ACHN (cell line): ENCODE data around the gene CDCA5.

Experiments used
- DNase-seq: peaks from one replicate; pipeline ENCODE4 v3.0.0-alpha.2; 2015
- in situ Hi-C: cut with HindIII; loops from 2 replicates; pipeline ENCODE4 v1.10.0; 2017; ENCODE audit warnings: low sequenced_read_pairs, low pct_ligation_motif_present, low pct_unique_long_range_greater_than_20kb

The CDCA5 gene

DNA sequence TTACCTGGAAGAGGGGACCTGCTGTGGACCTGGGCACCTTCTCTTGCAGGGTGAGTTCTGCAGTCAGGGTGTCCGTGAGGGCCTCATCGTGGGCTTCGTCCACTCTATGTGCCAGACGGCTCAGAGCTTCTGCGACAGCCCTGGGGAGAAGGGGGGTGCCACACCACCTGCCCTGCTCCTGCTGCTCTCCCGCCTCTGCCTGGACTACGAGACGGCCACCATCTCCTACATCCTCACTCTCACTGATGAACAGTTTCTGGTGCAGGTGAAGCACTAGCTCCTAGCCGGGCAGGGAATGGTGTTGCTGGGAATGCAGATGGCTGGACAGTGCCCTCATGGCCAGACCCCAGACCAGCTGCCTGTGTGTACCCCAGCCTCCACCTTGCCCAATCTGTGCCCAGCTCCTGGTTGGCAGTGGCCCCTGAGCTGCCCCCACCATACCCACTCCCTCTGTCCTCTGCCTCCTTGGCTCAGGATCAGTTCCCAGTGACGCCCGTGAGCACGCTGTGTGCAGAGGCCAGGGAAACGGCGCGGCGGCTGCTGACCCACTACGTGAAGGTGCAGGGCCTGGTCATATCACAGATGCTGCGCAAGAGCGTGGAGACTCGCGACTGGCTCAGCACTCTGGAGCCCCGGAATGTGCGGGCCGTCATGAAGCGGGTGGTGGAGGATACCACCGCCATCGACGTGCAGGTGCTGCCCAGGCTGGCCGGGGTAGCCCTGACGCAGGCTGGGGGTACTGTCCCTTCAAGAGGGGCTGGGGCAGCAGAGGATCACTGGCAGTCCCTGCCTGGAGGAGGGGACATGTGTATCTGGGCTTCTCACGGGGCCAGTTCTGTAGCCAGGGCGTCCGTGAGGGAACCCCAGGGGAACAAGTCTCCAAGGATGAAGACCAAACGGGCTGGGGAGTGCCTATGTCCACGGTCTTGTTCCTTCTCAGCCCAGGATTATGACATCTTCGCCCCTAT, 25.7 kb upstream of the CDCA5 start:
- in situ Hi-C loops: no loop called here

DNA sequence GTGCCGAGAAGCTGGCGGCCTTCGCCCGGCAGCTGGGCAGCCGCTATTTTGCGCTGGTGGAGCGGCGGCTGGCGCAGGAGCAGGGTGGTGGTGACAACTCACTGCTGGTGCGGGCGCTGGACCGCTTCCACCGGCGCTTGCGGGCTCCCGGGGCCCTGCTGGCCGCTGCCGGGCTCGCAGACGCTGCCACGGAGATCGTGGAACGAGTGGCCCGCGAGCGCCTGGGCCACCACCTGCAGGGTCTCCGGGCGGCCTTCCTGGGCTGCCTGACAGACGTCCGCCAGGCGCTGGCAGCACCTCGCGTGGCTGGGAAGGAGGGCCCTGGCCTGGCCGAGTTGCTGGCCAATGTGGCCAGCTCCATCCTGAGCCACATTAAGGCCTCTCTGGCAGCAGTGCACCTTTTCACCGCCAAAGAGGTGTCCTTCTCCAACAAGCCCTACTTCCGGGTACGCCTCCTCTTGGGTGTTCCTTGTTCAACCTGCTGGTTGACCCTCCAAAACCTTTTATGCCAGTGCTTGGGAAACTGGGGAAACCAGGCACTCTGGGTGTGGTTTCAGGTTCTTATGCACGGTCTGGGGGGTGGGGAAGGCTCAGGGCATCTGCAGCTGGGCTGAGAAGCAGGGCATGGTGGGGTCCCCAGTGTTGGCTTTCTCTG, 24.8 kb upstream of the CDCA5 start:
- in situ Hi-C loops: no loop called here

More for the DNA sequence above, 25.7 kb upstream of the CDCA5 start:
- DNase-seq: no peak

DNA sequence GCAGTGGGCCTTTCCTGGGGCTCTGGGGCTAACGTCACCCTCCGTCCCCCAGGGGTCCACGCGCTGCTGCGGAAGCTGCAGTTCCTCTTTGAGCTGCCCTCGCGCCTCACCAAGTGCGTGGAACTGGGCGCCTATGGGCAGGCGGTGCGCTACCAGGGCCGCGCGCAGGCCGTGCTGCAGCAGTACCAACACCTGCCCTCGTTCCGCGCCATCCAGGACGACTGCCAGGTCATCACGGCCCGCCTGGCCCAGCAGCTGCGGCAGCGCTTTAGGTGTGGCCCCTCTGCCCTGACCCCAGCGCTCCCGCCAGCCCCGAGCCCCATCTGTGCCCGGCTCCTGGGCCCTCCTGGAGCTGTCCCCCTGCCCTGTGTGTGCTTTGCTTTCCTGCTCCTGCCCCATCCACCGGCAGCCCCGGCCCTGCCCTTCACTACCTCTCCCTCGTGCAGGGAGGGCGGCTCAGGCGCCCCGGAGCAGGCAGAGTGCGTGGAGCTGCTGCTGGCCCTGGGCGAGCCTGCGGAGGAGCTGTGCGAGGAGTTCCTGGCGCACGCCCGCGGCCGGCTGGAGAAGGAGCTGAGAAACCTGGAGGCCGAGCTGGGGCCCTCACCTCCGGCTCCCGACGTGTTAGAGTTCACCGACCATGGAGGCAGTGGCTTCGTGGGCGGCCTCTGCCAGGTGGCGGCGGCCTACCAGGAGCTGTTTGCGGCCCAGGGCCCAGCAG, 24.1 kb upstream of the CDCA5 start:
- in situ Hi-C loops: no loop called here
- DNase-seq: no peak

More for the DNA sequence above, 24.8 kb upstream of the CDCA5 start:
- no peak for DNase-seq

DNA sequence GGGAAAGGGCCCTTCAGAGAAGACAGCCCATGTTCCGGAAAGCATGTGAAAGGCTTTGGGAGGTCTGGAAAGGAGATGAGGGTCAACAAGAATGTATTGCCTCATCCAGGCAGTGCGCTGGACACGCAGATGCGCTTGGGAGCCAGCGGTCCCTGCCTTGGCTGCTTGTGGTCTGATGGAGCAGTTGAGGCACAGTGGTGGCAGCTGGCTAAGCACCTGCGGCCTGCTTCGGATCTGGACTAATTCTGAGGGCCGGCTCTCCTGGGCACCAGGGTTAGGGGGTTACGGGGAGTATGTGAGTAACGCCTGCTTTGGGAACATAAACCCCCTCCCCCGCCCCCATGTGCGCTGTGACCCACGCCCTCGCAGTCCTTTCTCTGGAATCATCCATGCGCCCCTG, 23.2 kb upstream of the CDCA5 start:
- no peak for DNase-seq
- in situ Hi-C loops: no loop called here

DNA sequence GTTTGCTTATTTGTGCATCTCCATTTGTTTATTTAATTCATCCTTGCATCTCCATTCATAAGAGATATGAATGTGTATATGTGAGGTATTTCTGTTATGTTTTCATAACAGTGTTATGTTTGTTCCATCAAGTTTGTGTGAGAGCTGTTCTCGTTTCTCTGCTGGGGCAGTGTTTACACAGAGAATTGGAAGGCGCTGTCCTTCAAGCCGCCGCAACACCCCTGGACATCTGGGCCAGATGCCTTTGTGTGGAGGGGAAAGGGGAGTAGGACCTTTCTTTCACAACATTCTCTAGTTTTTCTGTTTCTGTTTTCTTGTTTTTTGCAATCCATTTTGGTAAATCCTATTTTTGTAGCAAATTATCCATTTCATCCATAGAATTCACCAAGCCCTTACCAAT, 20.8 kb upstream of the CDCA5 start:
- no peak for DNase-seq
- in situ Hi-C loops: no loop called here

DNA sequence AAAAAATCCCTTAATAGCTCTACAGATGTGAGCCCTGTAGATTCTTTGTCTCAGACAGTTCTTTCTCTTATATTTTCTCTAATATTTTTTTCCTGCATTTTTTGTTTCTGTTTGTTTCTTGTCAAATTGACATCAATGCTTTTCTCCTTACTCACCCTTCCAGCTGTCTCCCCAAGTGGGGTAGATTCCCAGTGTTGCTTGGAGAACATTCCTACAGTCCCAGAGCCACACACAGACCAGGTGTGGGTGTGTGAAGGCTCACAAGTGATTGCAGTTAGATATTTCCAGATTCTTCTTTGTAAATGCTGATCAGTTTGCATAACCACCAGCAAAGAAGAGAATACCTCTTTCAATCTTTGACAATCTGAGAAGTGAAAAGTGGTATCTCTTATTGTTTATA, 19.6 kb upstream of the CDCA5 start:
- in situ Hi-C loops: no loop called here
- DNase-seq: no peak

DNA sequence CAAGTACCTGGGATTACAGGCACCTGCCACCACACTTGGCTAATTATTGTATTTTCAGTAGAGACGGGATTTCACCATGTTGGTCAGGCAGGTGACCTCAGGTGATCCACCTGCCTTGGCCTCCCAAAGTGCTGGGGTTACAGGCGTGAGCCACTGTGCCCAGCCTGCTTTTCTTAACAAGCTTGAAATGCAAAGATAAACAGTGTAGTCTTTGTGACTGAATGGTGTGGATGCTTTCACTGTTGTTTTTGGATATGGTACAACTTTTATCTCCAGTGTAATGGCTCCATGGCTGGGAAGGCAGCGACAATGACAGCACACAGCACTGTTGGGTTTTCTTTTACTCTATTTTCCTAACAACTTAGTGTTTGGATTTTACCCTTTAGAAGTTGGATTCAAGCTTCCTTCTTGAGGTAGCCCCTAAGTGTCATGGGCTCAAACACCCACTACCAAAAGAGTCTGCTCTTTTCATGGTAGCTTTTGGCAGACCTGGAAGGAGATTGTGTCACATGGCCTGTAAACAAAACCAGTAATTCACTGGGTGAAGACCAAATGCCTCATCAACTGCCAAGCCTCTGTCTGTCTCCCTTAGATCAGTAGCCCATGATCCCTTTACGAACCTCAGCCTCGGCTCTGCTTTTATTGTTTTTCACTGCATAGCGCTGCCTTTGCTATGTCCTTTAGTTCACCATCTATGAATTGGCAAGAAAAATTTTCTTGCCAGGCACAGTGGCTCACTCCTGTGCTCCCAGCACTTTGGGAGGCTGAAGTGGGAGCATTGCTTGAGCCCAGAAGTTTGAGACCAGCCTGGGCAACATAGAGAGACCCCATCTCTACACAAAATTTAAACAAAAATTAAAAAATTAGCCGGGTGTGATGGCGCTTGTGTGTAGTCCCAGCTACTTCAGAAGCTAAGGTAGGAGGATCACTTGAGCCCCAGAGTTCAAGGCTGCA, 18.6 kb upstream of the CDCA5 start:
- in situ Hi-C loops: no loop called here
- no peak for DNase-seq

DNA sequence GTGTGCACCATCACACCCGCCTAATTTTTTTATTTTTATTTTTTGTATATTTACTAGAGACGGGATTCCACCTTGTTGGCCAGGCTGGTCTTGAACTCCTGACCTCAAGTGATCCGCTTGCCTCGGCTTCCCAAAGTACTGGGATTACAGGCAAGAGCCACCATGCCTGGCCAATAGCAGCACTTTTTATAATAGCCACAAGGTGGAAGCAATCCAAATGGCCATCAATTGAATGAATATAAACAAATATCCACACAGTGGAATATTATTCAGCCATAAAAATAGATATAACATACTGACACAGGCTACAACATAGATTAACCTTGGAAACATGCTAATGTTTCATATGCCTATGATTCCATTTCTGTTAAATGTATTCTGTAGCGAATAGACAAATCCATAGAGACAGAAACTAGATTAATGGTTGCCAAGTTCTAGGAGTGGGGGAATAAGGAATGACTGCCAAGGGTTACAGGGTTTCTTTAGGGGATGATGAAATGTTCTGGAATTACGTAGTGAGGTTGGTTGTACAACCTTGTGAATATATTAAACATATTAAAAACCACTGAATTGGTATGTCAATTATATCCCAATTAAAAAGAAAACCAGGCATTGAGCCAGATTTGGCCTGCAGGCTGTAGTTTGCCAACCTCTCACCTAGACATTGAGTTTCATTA, 17.0 kb upstream of the CDCA5 start:
- no peak for DNase-seq
- in situ Hi-C loops: no loop called here

DNA sequence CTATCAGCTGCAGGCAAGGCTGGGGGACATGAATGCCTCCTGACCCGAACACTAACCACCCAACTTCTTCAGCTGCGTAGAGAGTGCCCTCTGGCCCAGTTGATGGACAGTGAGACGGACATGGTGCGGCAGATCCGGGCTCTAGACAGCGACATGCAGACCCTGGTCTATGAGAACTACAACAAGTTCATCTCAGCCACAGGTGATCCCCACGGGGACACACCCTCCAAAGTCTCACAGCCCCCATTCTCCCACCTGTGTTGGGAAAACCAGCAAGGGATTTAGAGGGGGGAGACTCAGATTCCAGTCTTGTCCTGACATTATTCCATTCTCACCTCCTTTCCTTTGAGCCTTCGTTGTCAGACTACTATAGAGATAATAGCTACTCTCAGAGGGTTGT, 13.1 kb upstream of the CDCA5 start:
- in situ Hi-C loops: no loop called here
- no peak for DNase-seq

DNA sequence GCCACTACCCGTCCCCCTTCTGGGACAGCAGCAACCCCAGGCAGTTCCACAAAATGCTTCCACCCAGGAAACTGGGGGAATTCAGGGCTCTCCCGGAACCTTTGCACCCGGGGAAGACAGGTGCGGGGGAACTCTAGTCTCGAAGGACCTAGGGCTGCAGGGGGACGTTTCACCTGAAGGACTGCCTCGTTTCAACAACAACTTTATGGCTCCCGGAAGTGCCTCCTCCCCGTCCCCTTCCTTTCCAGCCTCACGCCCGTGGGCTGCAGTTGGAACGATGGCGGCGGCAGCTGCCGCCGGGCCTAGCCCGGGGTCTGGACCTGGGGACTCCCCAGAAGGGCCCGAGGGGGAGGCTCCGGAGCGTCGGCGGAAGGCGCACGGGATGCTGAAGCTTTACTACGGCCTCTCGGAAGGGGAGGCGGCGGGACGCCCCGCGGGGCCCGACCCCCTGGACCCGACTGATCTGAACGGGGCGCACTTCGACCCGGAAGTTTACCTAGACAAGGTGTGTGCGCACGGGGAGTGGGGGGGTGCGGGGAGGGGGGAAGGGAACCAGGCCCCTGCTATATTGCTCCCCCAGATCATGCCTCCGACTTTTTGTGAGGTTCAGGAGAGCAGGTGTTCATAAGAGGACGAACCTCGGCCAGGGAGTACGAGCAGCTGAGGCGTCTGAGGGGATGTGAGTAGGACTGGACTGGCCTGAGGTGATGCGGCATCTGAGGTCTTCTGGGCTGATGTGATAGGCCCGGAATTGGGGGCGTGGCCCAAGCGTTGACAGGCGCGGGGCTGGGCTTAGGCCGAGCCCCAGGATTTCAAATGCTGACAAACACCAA, 12.3 kb upstream of the CDCA5 start, which contains the start of gene VPS51:
Gene VPS51, plus strand, starts transcription at position 241 of the 833 bp plus-strand sequence. Its CDS starts 37 bp downstream, at position 278.
- in situ Hi-C loops: no loop called here
- DNase-seq: peak; percentile 81

DNA sequence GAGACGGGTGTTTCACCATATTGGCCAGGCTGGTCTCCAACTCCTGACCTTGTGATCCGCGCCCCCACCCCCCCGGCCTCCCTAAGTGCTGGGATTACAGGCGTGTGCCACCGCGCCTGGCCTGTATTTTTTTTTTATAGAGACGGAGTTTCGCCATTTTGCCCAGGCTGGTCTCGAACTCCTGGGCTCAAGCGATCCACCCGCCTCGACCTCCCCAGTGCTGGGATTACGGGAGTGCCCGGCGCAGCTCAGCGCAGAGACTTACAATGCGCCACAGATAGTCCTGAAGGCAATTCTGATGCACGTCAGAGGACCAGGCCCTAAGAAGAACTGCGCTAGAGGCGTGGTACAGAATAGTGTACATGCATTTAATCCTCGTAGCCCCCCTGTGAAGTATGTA, 11.6 kb upstream of the CDCA5 start:
- no peak for DNase-seq
- in situ Hi-C loops: no loop called here

DNA sequence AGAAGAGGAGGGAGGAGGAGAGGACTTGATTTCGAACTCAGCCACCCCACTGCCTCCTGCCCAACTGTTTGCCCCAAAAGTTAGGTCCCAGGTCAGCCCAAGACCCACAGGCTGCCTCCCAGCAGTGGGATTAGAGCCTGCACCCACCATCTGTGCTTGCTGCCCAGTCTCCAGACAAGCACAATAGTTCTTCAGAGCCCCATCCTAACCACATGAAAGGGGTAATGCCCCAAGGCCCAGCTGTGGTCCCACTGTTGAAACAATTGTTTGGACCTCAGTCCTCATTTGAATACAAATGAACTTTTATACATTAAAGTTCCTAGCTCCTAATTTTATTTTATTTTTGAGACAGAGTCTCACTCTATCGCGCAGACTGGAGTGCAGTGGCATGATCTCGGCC, 6.8 kb upstream of the CDCA5 start:
- DNase-seq: no peak
- in situ Hi-C loops: no loop called here

DNA sequence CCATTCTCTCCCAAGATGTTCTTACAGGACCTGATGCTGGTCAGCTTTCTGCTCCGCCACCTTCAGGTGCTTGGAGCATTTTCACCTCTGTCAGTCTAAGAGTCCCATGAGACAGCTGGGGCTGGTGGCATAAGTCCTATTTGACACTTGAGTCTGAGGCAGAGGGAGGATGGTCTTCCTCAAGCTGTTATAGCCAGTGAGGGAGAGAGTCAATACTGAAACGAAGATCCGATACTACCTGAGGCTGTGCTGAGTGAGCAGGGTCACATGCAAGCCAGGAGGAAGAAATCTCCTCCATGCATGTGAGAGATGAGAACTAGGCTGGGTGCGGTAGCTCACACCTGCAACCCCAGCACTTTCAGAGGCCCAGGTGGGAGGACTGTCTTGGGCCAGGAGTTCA, 5.8 kb upstream of the CDCA5 start:
- in situ Hi-C loops: no loop called here
- DNase-seq: no peak

DNA sequence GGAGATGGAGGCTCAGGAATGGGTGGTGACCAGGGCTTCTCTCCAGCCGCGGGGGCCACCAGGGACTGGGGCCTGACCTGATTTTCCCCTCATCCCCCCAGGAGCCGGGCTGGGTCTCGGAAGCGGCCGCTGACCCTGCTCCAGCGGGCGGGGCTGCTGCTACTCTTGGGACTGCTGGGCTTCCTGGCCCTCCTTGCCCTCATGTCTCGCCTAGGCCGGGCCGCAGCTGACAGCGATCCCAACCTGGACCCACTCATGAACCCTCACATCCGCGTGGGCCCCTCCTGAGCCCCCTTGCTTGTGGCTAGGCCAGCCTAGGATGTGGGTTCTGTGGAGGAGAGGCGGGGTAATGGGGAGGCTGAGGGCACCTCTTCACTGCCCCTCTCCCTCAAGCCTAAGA, 4.0 kb upstream of the CDCA5 start:
- DNase-seq: no peak
- in situ Hi-C loops: no loop called here

DNA sequence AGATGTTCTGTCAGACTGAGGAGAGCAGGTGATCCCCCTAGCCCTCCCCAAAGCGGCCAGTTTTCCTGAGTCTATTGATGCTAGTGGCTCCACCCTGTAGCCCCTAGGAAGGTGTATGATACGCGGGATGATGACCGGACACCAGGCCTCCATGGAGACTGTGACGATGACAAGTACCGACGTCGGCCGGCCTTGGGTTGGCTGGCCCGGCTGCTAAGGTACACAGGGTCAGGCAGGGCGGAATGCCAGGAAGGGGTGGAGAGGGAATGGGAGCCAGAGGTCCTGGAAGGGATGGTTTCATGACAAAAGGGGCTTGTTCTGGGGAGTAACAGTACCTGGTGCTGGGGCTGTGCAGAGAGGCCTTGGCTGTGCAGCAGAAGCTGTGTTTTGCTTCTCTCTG, 3.4 kb upstream of the CDCA5 start:
- in situ Hi-C loops: no loop called here
- DNase-seq: no peak

DNA sequence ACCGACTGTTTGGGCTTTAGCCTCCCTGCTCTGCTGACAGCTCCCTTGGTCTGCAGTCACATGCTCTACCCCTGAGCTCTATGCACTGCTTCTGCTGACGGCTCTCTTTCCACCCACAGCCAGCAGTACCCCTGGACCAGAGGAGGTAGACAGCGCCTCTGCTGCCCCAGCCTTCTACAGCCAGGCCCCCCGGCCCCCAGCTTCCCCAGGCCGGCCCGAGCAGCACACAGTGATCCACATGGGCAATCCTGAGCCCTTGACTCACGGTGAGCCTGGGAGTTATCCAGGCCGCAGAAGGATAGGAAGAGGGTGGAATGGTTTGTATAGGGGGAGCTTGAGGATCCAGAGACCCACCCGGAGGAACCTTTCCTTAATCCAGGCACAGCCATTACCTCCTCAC, 3.0 kb upstream of the CDCA5 start:
- no peak for DNase-seq
- in situ Hi-C loops: no loop called here

DNA sequence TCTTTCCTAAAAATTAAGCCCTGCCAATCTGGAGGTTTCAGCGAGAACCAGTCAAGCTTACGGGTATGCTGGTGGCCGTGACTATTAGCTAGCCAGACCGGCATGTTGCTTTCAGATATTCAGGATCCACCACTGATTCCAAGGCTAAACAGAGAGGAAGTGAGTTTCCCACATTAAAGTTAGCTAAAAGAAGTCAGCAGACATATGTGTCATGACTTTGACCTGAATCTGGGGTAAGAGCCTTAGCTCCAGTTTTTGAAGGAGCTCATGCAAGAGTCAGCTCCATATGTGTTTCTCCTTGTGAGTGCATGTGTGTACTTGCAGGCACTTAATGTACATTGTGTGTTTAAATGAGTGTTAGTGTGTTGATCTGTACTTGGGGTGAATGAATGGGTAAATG, 1.6 kb upstream of the CDCA5 start:
- in situ Hi-C loops: no loop called here
- no peak for DNase-seq
